ENCODE data around the gene EFEMP2.

The EFEMP2 gene

GRCh38 chr11:65872586-65873317 is at the start of gene EFEMP2:
Gene EFEMP2 (minus strand): TSS chr11:65872800. CDS start chr11:65872354, 446 bp downstream.
- DNase-seq (ENCODE audit: low read depth in 2 of 2): no peak

- DNase-seq (ENCODE audit: low read depth in 2 of 2): no peak
Measured at GRCh38 chr11:65921876-65922275, 49.3 kb upstream of the EFEMP2 start.

GRCh38 chr11:65921033-65921555 is 48.5 kb upstream of the EFEMP2 start:
- no peak for DNase-seq (ENCODE audit: low read depth in 2 of 2)

- DNase-seq (ENCODE audit: low read depth in 2 of 2): no peak
Measured at GRCh38 chr11:65920372-65920802, 47.8 kb upstream of the EFEMP2 start.

GRCh38 chr11:65919573-65920371 is 47.2 kb upstream of the EFEMP2 start:
- DNase-seq (ENCODE audit: low read depth in 2 of 2): peak; percentile 20 to 36

- peak; percentile 99 to 100 for DNase-seq (ENCODE audit: low read depth in 2 of 2)
Measured at GRCh38 chr11:65919141-65919572, 46.6 kb upstream of the EFEMP2 start, which contains the start of gene DRAP1. Gene DRAP1 (plus strand): TSS chr11:65919426. CDS start chr11:65919502, 76 bp downstream.

- no peak for DNase-seq (ENCODE audit: low read depth in 2 of 2)
Measured at GRCh38 chr11:65918211-65919140, 45.9 kb upstream of the EFEMP2 start, which contains the start of gene C11orf68. Gene C11orf68 (minus strand): TSS chr11:65919062. CDS start chr11:65919031, 31 bp downstream.

- no peak for DNase-seq (ENCODE audit: low read depth in 2 of 2)
Measured at GRCh38 chr11:65917434-65918210, 45.0 kb upstream of the EFEMP2 start.

- no peak for DNase-seq (ENCODE audit: low read depth in 2 of 2)
Measured at GRCh38 chr11:65917077-65917433, 44.5 kb upstream of the EFEMP2 start.

- DNase-seq (ENCODE audit: low read depth in 2 of 2): no peak
Measured at GRCh38 chr11:65916391-65916790, 43.8 kb upstream of the EFEMP2 start.

- no peak for DNase-seq (ENCODE audit: low read depth in 2 of 2)
Measured at GRCh38 chr11:65915821-65916251, 43.2 kb upstream of the EFEMP2 start.

GRCh38 chr11:65915101-65915820 is 42.7 kb upstream of the EFEMP2 start:
- no peak for DNase-seq (ENCODE audit: low read depth in 2 of 2)

- DNase-seq (ENCODE audit: low read depth in 2 of 2): no peak
Measured at GRCh38 chr11:65912845-65913244, 40.2 kb upstream of the EFEMP2 start.

GRCh38 chr11:65911682-65912568 is 39.3 kb upstream of the EFEMP2 start:
- no peak for DNase-seq (ENCODE audit: low read depth in 2 of 2)

- DNase-seq (ENCODE audit: low read depth in 2 of 2): no peak
Measured at GRCh38 chr11:65907878-65908277, 35.3 kb upstream of the EFEMP2 start.

- no peak for DNase-seq (ENCODE audit: low read depth in 2 of 2)
Measured at GRCh38 chr11:65906602-65907001, 34.0 kb upstream of the EFEMP2 start.

GRCh38 chr11:65903715-65904114 is 31.1 kb upstream of the EFEMP2 start:
- DNase-seq (ENCODE audit: low read depth in 2 of 2): no peak

- DNase-seq (ENCODE audit: low read depth in 2 of 2): no peak
Measured at GRCh38 chr11:65903068-65903481, 30.5 kb upstream of the EFEMP2 start.

- DNase-seq (ENCODE audit: low read depth in 2 of 2): no peak
Measured at GRCh38 chr11:65900899-65901180, 28.2 kb upstream of the EFEMP2 start.
